ENCODE data around the gene TACC2. TPM values are rescaled to one million over a fixed set of nuclear protein-coding genes. Genes with fewer than 3 reads are reported as not detected.
"Not testable (repeated sequence)": the region's sequence is repeated elsewhere in the genome, so short reads cannot be mapped to it uniquely, and the experiment has no call there.

Gene TACC2
- total RNA-seq, 1 donor from 2014 or later = 349 TPM

GRCh38 chr10:121976607-121977006 is 12.4 kb upstream of the TACC2 start:
- DNase-seq = no peak
- no peak for ATAC-seq (ENCODE audit: poor library complexity)
- intact Hi-C loops (cut with DNase I) = loop anchor here (10.0 kb wide), 1 partner anchor 78 kb away; no protein-coding TSS in a partner anchor

GRCh38 chr10:121978511-121978910 is 10.5 kb upstream of the TACC2 start:
- no peak for ATAC-seq (ENCODE audit: poor library complexity)
- intact Hi-C loops (cut with DNase I) = loop anchor here (10.0 kb wide), 1 partner anchor 76 kb away; no protein-coding TSS in a partner anchor
- DNase-seq = no peak

GRCh38 chr10:121981346-121981745 is 7.6 kb upstream of the TACC2 start:
- intact Hi-C loops (cut with DNase I) = loop anchor here (10.0 kb wide), 1 partner anchor 47 kb away; no protein-coding TSS in a partner anchor
- ATAC-seq (ENCODE audit: poor library complexity) = no peak
- DNase-seq = no peak

GRCh38 chr10:121983852-121984251 is 5.1 kb upstream of the TACC2 start:
- ATAC-seq (ENCODE audit: poor library complexity) (no peak), DNase-seq (no peak)
- intact Hi-C loops (cut with DNase I) = loop anchor here (10.0 kb wide), 1 partner anchor 49 kb away; no protein-coding TSS in a partner anchor

GRCh38 chr10:121984463-121984862 is 4.5 kb upstream of the TACC2 start:
- DNase-seq (no peak), ATAC-seq (ENCODE audit: poor library complexity) (no peak)
- intact Hi-C loops (cut with DNase I) = loop anchor here (10.0 kb wide), 1 partner anchor 50 kb away; no protein-coding TSS in a partner anchor

- DNase-seq (no peak), ATAC-seq (ENCODE audit: poor library complexity) (no peak)
- intact Hi-C loops (cut with DNase I) = no loop called here
Observed at GRCh38 chr10:121990015-121990677, 1.2 kb downstream of the TACC2 start.

GRCh38 chr10:121991727-121992126 is 2.8 kb downstream of the TACC2 start:
- DNase-seq; ATAC-seq (ENCODE audit: poor library complexity); intact Hi-C loops (cut with DNase I): not testable (repeated sequence)

GRCh38 chr10:121994429-121994941 is 5.5 kb downstream of the TACC2 start:
- DNase-seq (peak; percentile 72), ATAC-seq (ENCODE audit: poor library complexity) (peak; percentile 78)
- intact Hi-C loops (cut with DNase I) = no loop called here

- no peak for DNase-seq
- peak; percentile 40 for ATAC-seq (ENCODE audit: poor library complexity)
- intact Hi-C loops (cut with DNase I) = loop anchor here (5.0 kb wide), 1 partner anchor 44 kb away; no protein-coding TSS in a partner anchor
Observed at GRCh38 chr10:121998462-121998861, 9.5 kb downstream of the TACC2 start.

GRCh38 chr10:121999301-121999700 is 10.3 kb downstream of the TACC2 start:
- DNase-seq (no peak), ATAC-seq (ENCODE audit: poor library complexity) (peak; percentile 11)
- intact Hi-C loops (cut with DNase I) = loop anchor here (5.0 kb wide), 1 partner anchor 43 kb away; no protein-coding TSS in a partner anchor

GRCh38 chr10:122001698-122002097 is 12.7 kb downstream of the TACC2 start:
- no peak for ATAC-seq (ENCODE audit: poor library complexity)
- intact Hi-C loops (cut with DNase I) = no loop called here
- no peak for DNase-seq

GRCh38 chr10:122007415-122007814 is 18.5 kb downstream of the TACC2 start:
- DNase-seq (no peak), ATAC-seq (ENCODE audit: poor library complexity) (no peak)
- intact Hi-C loops (cut with DNase I) = no loop called here

- ATAC-seq (ENCODE audit: poor library complexity) (no peak), DNase-seq (no peak)
- intact Hi-C loops (cut with DNase I) = no loop called here
Observed at GRCh38 chr10:122010405-122011050, 21.6 kb downstream of the TACC2 start.

- DNase-seq (no peak), ATAC-seq (ENCODE audit: poor library complexity) (peak; percentile 8)
- intact Hi-C loops (cut with DNase I) = no loop called here
Observed at GRCh38 chr10:122012731-122013130, 23.8 kb downstream of the TACC2 start.

- ATAC-seq (ENCODE audit: poor library complexity) (peak; percentile 79), DNase-seq (no peak)
- intact Hi-C loops (cut with DNase I) = no loop called here
Observed at GRCh38 chr10:122013311-122013780, 24.4 kb downstream of the TACC2 start.

- DNase-seq (no peak), ATAC-seq (ENCODE audit: poor library complexity) (peak; percentile 59)
- intact Hi-C loops (cut with DNase I) = no loop called here
Observed at GRCh38 chr10:122014652-122015248, 25.8 kb downstream of the TACC2 start.

- DNase-seq; intact Hi-C loops (cut with DNase I): not testable (repeated sequence)
Observed at GRCh38 chr10:122017926-122018325, 29.0 kb downstream of the TACC2 start.

GRCh38 chr10:122018491-122018890 is 29.5 kb downstream of the TACC2 start:
- ATAC-seq (ENCODE audit: poor library complexity) = no peak
- DNase-seq = no peak
- intact Hi-C loops (cut with DNase I) = no loop called here

More at GRCh38 chr10:122017926-122018325, 29.0 kb downstream of the TACC2 start:
- not testable (repeated sequence) for ATAC-seq (ENCODE audit: poor library complexity)

GRCh38 chr10:122018951-122019413 is 30.0 kb downstream of the TACC2 start:
- ATAC-seq (ENCODE audit: poor library complexity) (peak; percentile 21), DNase-seq (no peak)
- intact Hi-C loops (cut with DNase I) = no loop called here

Measured in Right ventricle myocardium superior (tissue), 1 donor.